ENCODE results near the gene NUP98. TPM values are rescaled to one million over a fixed set of nuclear protein-coding genes. Genes with fewer than 3 reads are reported as not detected.

The NUP98 gene
- polyA plus RNA-seq, 1 of the 3 experiments (the other 2 are of a cell fraction) = 56.4 TPM

DNA sequence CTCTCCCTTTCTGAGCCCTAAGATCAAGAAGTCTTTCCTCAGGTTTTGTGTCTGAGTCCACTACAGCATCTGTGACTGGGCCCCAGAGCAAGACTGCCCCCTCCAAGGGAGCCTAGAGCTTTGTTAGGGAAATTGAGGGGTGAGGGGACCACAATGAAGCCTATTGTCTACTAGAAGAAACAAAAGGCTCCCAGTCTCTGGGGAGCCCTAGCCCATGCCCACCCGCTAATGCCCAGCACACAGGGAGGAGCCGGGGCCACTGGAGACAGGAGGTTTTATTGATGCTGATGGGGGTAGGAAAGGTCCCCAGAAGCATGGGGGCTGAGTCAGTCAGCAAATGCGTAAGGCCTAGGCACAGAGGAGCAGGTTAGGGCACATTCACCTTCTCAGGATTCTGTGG is 29.4 kb upstream of the NUP98 start:
- Histone ChIP-seq H3K9me3 (no peaks in the 10 kb centered on the region), H4K20me1 (ENCODE audit: insufficient read depth) (peaks cover 34% of the 10 kb centered on the region), H2AFZ (ENCODE audit: low read depth) (no peak overlapping the region), H3K4me1 (ENCODE audit: control insufficient read depth in 1 of 2, insufficient read depth in 2 of 2, low read depth in 1 of 2, low read length in 1 of 2) (no peaks in the 10 kb centered on the region), H3K79me2 (ENCODE audit: insufficient read depth) (peaks cover 32% of the 10 kb centered on the region), H3K27me3 (ENCODE audit: insufficient read depth) (no peaks in the 10 kb centered on the region), H3F3A (replicated peaks; ENCODE audit: insufficient read depth) (peaks cover 17% of the 10 kb centered on the region), H3K4me3 (ENCODE audit: low read depth in 2 of 2, low read length in 1 of 2) (no peak overlapping the region), H3K4me2 (no peak overlapping the region), H3K27ac (ENCODE audit: low read depth in 2 of 2, low read length in 1 of 2) (no peak overlapping the region), H3K9me2 (no peaks in the 10 kb centered on the region), H3K36me3 (replicated peaks in 1 of 2; ENCODE audit: control insufficient read depth in 1 of 2, insufficient read depth in 2 of 2, low read length in 1 of 2) (peaks cover 10 to 22% of the 10 kb centered on the region in 2 experiments), H3K9ac (no peak overlapping the region)
- no peak for TF ChIP-seq FOXM1 (IDR thresholded peaks at IDR 0.05; ENCODE audit: low read depth)
- no peak for TF ChIP-seq POLR2AphosphoS5 (IDR thresholded peaks at IDR 0.05; ENCODE audit: low read depth, low read length)
- no peak for TF ChIP-seq SIN3A (IDR thresholded peaks at IDR 0.05; ENCODE audit: borderline replicate concordance, low read depth, low read length)
- no peak for TF ChIP-seq GATA2 (CRISPR knock-in tag; IDR thresholded peaks at IDR 0.05)
- TF ChIP-seq TAF1 (IDR thresholded peaks at IDR 0.05; ENCODE audit: borderline replicate concordance, low read depth, low read length) = no peak
- TF ChIP-seq TEAD4 (IDR thresholded peaks at IDR 0.05; ENCODE audit: borderline replicate concordance, insufficient read depth) = no peak
- no peak for TF ChIP-seq MEF2A (IDR thresholded peaks at IDR 0.05; ENCODE audit: borderline replicate concordance, low read depth)
- no peak for TF ChIP-seq EZH2phosphoT487 (IDR thresholded peaks at IDR 0.05; ENCODE audit: borderline replicate concordance, low read depth)
- no peak for TF ChIP-seq MXI1 (IDR thresholded peaks at IDR 0.05; ENCODE audit: low read depth, low read length)
- TF ChIP-seq RFX5 (IDR thresholded peaks at IDR 0.05; ENCODE audit: low read length) = no peak
- DNase-seq = no peak
- POLR2A ChIA-PET = no interaction called here
- WGBS (ENCODE audit: low lambda C conversion rate) = 97% methylated on average over 3 of the region's 3 CpGs
- CTCF ChIA-PET = interaction anchor here (2.8 kb wide), 1 partner anchor 246 kb away, joined by 10 read pairs; no protein-coding TSS in a partner anchor

- Histone ChIP-seq H3F3A (replicated peaks; ENCODE audit: insufficient read depth) (peaks cover 17% of the 10 kb centered on the region), H3K4me2 (no peak overlapping the region), H3K9me2 (no peaks in the 10 kb centered on the region), H3K36me3 (replicated peaks in 1 of 2; ENCODE audit: control insufficient read depth in 1 of 2, insufficient read depth in 2 of 2, low read length in 1 of 2) (peaks cover 10 to 22% of the 10 kb centered on the region in 2 experiments), H3K9ac (no peak overlapping the region), H3K9me3 (no peaks in the 10 kb centered on the region), H2AFZ (ENCODE audit: low read depth) (no peak overlapping the region), H3K79me2 (ENCODE audit: insufficient read depth) (peaks cover 21% of the 10 kb centered on the region), H4K20me1 (ENCODE audit: insufficient read depth) (peaks cover 23% of the 10 kb centered on the region; the same call in 1 of the 2 replicates), H3K27ac (ENCODE audit: low read depth in 2 of 2, low read length in 1 of 2) (no peak overlapping the region), H3K4me3 (ENCODE audit: low read depth in 2 of 2, low read length in 1 of 2) (no peak overlapping the region), H3K4me1 (ENCODE audit: control insufficient read depth in 1 of 2, insufficient read depth in 2 of 2, low read depth in 1 of 2, low read length in 1 of 2) (no peaks in the 10 kb centered on the region), H3K27me3 (ENCODE audit: insufficient read depth) (no peaks in the 10 kb centered on the region)
- TF ChIP-seq GATA2 (CRISPR knock-in tag; IDR thresholded peaks at IDR 0.05) = no peak
- no peak for TF ChIP-seq RCOR1 (IDR thresholded peaks at IDR 0.05; ENCODE audit: low read length)
- no peak for TF ChIP-seq YY1 (IDR thresholded peaks at IDR 0.05; ENCODE audit: low read depth)
- peak; percentile 59; the same call in 1 of the 2 replicates for TF ChIP-seq POLR2AphosphoS5 (IDR thresholded peaks at IDR 0.05; ENCODE audit: low read depth, low read length)
- ChIA-PET CTCF (interaction anchor here (0.6 to 2.8 kb wide), 3 partner anchors 13 to 247 kb away, joined by 3 to 10 read pairs (median 4); partner anchors contain the start of gene RHOG), POLR2A (no interaction called here)
- DNase-seq = no peak
- 86% methylated on average over 8 of the region's 8 CpGs for WGBS (ENCODE audit: low lambda C conversion rate)
These were observed 28.3 kb upstream of the NUP98 start for GRCh38 chr11:3825473-3826154.

All from SK-N-SH (cell line).